ENCODE measurements around the gene PIP4K2C. TPM values are rescaled to one million over a fixed set of nuclear protein-coding genes. Genes with fewer than 3 reads are reported as not detected.

Gene PIP4K2C
- total RNA-seq, 6 experiments from 2014 or later = 11.3 to 27.6 (median 12.8) TPM

DNA sequence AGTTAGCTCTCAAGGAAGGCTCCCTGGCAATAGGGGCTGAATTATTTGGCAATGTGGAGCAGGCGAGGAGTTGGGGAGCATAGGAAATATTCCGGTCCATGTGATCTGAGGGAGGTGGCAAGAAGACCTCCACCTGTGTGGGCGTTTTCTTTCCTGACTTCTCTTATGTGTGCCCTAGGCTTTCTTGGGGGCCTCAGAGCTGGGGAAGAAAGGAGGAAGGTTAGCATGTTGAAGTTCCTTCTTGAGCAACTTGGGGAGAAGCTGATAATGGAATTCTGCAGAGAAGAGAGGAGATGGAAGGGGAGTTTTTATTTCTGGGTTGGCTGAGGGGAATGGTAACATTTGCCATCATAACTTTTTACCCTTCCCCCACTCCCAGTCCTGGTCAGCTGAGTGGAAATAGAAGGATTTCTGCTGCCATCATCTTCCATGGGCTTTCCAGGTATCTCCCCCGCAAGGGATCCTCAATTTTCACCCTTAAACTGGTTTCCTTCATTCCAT, 14.9 kb downstream of the PIP4K2C start:
- intact Hi-C loops (cut with DNase I) = no loop called here
- Histone ChIP-seq H3K9me3 (no peaks in the 10 kb centered on the region), H3K4me1 (peaks cover 0 to 6% (median 0%) of the 10 kb centered on the region in 4 donors), H3K4me3 (no peak overlapping the region), H3K27ac (no peak overlapping the region), H3K36me3 (peaks cover 0 to 3% (median 0%) of the 10 kb centered on the region in 4 donors), H3K27me3 (peaks cover 0 to 4% of the 10 kb centered on the region in 2 donors)
- no peak for ATAC-seq
- TF ChIP-seq POLR2A (IDR thresholded peaks at IDR 0.05) = no peak
- TF ChIP-seq, protein P1, sequence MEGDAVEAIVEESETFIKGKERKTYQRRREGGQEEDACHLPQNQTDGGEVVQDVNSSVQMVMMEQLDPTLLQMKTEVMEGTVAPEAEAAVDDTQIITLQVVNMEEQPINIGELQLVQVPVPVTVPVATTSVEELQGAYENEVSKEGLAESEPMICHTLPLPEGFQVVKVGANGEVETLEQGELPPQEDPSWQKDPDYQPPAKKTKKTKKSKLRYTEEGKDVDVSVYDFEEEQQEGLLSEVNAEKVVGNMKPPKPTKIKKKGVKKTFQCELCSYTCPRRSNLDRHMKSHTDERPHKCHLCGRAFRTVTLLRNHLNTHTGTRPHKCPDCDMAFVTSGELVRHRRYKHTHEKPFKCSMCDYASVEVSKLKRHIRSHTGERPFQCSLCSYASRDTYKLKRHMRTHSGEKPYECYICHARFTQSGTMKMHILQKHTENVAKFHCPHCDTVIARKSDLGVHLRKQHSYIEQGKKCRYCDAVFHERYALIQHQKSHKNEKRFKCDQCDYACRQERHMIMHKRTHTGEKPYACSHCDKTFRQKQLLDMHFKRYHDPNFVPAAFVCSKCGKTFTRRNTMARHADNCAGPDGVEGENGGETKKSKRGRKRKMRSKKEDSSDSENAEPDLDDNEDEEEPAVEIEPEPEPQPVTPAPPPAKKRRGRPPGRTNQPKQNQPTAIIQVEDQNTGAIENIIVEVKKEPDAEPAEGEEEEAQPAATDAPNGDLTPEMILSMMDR (IDR thresholded peaks at IDR 0.05) = no peak
- whole genome bisulfite sequencing (ENCODE audit: insufficient coverage, low coverage, low lambda C conversion rate, missing lambda C conversion rate) = 68% methylated on average over 4 of the region's 4 CpGs
- no peak for DNase-seq

DNA sequence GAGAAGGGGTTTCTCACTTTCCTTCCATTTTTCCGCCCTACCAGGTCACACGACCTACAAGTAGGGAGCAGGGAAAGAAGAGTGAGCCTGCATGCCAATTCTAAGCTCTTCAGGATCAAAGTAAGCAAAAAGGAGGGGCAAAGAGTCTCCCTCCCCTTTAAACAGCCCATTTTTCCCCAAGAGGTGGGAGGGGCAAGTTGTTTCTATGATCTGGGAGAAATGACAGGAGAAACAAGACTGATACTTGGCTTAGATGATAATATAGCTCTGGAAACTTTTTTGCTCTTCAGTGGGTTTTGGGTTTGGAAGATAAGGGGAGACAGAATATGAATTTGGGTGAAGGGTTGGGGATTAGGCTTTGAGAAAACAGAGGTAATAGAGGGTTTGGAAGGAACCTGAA, 15.4 kb downstream of the PIP4K2C start:
- TF ChIP-seq POLR2A (IDR thresholded peaks at IDR 0.05) = no peak
- TF ChIP-seq, protein P1 (IDR thresholded peaks at IDR 0.05) = no peak

DNA sequence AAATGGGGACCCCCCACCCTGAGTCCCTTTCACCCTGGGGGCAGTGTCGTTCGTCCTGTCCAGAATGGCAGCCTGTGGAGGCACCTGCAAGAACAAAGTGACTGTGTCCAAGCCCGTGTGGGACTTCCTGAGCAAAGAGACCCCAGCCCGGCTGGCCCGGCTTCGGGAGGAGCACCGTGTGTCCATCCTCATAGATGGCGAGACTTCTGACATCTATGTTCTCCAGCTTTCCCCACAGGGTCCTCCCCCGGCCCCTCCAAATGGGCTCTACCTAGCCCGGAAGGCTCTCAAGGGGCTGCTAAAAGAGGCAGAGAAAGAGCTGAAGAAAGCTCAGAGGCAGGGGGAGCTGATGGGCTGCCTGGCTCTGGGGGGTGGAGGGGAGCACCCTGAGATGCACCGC, 15.8 kb downstream of the PIP4K2C start:
- Histone ChIP-seq H3K4me3 (no peak overlapping the region), H3K4me1 (peaks cover 0 to 12% (median 0%) of the 10 kb centered on the region in 4 donors), H3K9me3 (no peaks in the 10 kb centered on the region), H3K27me3 (peaks cover 0 to 8% of the 10 kb centered on the region in 2 donors), H3K36me3 (no peaks in the 10 kb centered on the region), H3K27ac (no peak overlapping the region)
- TF ChIP-seq, protein P1 (IDR thresholded peaks at IDR 0.05) = no peak
- TF ChIP-seq POLR2A (IDR thresholded peaks at IDR 0.05) = no peak
- WGBS (ENCODE audit: insufficient coverage, low coverage, low lambda C conversion rate, missing lambda C conversion rate) = 87% methylated on average over 10 of the region's 11 CpGs
- ATAC-seq = no peak
- no peak for DNase-seq
- intact Hi-C loops (cut with DNase I) = no loop called here

More for the DNA sequence above, 15.4 kb downstream of the PIP4K2C start:
- Histone ChIP-seq H3K4me3 (no peak overlapping the region), H3K4me1 (peaks cover 0 to 11% (median 0%) of the 10 kb centered on the region in 4 donors), H3K9me3 (no peaks in the 10 kb centered on the region), H3K36me3 (peaks cover 0 to 3% (median 0%) of the 10 kb centered on the region in 4 donors), H3K27me3 (peaks cover 0 to 8% of the 10 kb centered on the region in 2 donors), H3K27ac (no peak overlapping the region)
- DNase-seq (no peak), ATAC-seq (no peak)
- intact Hi-C loops (cut with DNase I) = no loop called here
- WGBS (ENCODE audit: insufficient coverage, low coverage, low lambda C conversion rate, missing lambda C conversion rate) = 75% methylated on average over 2 of the region's 2 CpGs

DNA sequence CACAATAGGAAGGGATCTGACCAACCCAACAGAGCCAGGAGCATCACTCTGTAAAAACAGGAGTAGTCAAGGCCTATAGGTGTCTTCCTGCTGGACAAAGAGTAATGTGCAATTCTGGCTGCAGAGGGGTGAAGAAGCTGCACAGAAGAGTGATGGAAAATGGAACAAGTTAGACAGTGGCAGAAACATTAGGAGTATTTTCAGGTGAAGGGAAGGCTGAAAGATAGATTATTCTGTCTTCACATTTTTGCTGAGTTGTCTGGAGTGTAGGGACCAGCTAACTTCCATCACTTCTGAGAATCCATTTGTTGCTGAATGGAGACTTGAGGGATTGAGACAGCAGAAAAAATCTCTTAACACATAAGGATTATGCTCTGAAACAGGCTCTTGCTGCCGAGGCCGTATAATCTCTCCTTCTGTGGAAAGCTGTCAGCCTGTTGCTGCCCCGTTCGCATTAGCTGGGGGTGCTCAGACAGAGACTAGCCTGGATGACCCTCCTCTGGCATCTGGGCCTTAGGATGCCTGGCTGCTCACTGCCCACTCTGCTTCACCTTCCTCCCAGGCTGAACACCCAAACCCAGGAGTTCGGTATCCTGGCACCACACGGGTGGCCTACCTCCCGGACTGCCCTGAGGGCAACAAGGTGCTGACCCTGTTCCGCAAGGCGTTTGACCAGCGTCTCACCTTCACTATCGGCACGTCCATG, 17.1 kb downstream of the PIP4K2C start:
- intact Hi-C loops (cut with DNase I) = no loop called here

More for the DNA sequence above, 17.1 kb downstream of the PIP4K2C start:
- 60% methylated on average over 1 of the region's 12 CpGs for WGBS (ENCODE audit: insufficient coverage, low coverage, low lambda C conversion rate, missing lambda C conversion rate)
- Histone ChIP-seq H3K4me1 (peaks cover 0 to 12% (median 0%) of the 10 kb centered on the region in 4 donors), H3K9me3 (no peaks in the 10 kb centered on the region), H3K27ac (no peak overlapping the region), H3K4me3 (no peak overlapping the region), H3K27me3 (peaks cover 0 to 8% of the 10 kb centered on the region in 2 donors), H3K36me3 (no peaks in the 10 kb centered on the region)
- ATAC-seq (no peak), DNase-seq (no peak)
- no peak for TF ChIP-seq POLR2A (IDR thresholded peaks at IDR 0.05)
- TF ChIP-seq, protein P1 (IDR thresholded peaks at IDR 0.05) = no peak

Data from right lobe of liver (tissue), 6 donors.